ENCODE results near the gene PLPPR5. TPM values are rescaled to one million over a fixed set of nuclear protein-coding genes. Genes with fewer than 3 reads are reported as not detected.

The PLPPR5 gene
- total RNA-seq, 4 donors from 2014 or later: 0.20 TPM; not detected in 3

DNA sequence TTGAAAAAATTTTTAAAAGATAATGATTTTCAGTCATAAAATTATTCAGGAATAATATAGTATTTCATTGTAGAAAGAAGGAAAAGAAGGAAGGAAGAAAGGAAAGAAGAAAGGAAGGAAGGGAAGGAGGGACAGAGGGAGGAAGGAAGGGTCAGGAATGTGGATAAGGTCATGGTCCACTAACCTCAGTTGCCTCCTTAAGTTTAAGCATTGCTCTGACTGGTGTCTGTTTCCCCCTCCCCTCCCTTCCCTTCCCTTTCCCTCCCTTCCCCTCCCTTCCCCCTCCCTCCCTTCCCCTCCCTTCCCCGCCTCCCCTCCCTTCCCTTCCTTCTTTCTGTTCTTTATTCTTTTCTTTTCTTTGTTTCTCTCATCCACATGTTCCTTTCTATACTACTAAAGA is 95.7 kb downstream of the PLPPR5 start:
- 75% methylated on average over 1 of the region's 1 CpG for WGBS, 2 donors

DNA sequence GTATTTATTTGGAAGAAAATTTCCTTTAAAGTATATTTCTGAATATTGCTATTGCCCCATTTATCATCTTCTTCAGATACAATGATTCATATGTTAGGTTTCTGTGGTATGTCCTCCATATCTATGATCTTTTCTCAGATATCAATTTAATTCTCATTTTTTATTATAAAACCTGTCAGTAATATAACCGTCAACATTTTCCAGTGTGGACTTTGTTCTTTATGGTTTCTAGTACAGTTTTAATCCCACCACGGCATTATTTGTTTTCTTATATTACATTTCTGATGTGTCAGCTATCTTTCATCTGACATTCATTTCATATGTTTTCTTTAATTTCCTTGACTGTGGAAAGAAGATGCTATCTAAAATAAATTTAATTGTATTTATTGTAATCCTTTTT is 97.9 kb downstream of the PLPPR5 start:
- Histone ChIP-seq H3K4me3 (no peak overlapping the region), H3K36me3 (no peaks in the 10 kb centered on the region), H3K27me3 (no peaks in the 10 kb centered on the region), H3K4me1 (no peaks in the 10 kb centered on the region), H3K9me3 (no peaks in the 10 kb centered on the region), H3K27ac (no peak overlapping the region)
- WGBS, 2 donors: 76 to 85% methylated on average over 2 of the region's 2 CpGs
- DNase-seq (ENCODE audit: low spot score in 2 of 2): no peak
- TF ChIP-seq EP300 (IDR thresholded peaks at IDR 0.05): no peak
- TF ChIP-seq, protein P1, sequence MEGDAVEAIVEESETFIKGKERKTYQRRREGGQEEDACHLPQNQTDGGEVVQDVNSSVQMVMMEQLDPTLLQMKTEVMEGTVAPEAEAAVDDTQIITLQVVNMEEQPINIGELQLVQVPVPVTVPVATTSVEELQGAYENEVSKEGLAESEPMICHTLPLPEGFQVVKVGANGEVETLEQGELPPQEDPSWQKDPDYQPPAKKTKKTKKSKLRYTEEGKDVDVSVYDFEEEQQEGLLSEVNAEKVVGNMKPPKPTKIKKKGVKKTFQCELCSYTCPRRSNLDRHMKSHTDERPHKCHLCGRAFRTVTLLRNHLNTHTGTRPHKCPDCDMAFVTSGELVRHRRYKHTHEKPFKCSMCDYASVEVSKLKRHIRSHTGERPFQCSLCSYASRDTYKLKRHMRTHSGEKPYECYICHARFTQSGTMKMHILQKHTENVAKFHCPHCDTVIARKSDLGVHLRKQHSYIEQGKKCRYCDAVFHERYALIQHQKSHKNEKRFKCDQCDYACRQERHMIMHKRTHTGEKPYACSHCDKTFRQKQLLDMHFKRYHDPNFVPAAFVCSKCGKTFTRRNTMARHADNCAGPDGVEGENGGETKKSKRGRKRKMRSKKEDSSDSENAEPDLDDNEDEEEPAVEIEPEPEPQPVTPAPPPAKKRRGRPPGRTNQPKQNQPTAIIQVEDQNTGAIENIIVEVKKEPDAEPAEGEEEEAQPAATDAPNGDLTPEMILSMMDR (IDR thresholded peaks at IDR 0.05): no peak

More for the DNA sequence above, 95.7 kb downstream of the PLPPR5 start:
- no peaks in the 10 kb centered on the region for H3K4me1 ChIP-seq
- TF ChIP-seq POLR2A (IDR thresholded peaks at IDR 0.05) (no peak), EP300 (IDR thresholded peaks at IDR 0.05) (no peak)
- TF ChIP-seq, protein P1 (IDR thresholded peaks at IDR 0.05): no peak
- H3K27ac ChIP-seq: no peak overlapping the region
- no peaks in the 10 kb centered on the region for H3K36me3 ChIP-seq
- no peak overlapping the region for H3K4me3 ChIP-seq
- H3K27me3 ChIP-seq: no peaks in the 10 kb centered on the region
- no peaks in the 10 kb centered on the region for H3K9me3 ChIP-seq
- no peak for DNase-seq (ENCODE audit: low spot score in 2 of 2)

DNA sequence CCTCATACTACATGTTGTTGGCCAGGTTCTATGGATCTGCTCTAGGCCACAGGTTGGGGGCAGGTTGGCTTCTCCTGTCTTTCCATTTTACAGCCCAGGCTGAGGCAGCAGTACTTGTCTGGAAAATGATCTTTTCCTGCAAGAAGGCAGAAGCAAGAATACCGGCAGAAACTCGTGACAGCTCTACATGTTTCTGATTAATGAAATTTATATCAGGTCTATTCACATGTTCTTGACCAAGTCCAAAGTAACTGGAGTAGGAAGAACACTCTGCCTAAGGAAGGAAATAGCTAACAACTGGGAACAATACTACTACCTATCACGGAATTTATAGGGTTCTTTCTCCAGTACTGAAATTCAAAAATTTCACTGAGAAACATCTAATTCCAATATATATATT is 98.3 kb downstream of the PLPPR5 start:
- Histone ChIP-seq H3K27me3 (no peaks in the 10 kb centered on the region), H3K36me3 (no peaks in the 10 kb centered on the region), H3K27ac (no peak overlapping the region), H3K4me1 (no peaks in the 10 kb centered on the region), H3K4me3 (no peak overlapping the region), H3K9me3 (no peaks in the 10 kb centered on the region)
- TF ChIP-seq, protein P1 (IDR thresholded peaks at IDR 0.05): no peak
- TF ChIP-seq POLR2A (IDR thresholded peaks at IDR 0.05) (no peak), EP300 (IDR thresholded peaks at IDR 0.05) (no peak)
- no peak for DNase-seq (ENCODE audit: low spot score in 2 of 2)
- 85 to 88% methylated on average over 3 of the region's 3 CpGs for WGBS, 2 donors

DNA sequence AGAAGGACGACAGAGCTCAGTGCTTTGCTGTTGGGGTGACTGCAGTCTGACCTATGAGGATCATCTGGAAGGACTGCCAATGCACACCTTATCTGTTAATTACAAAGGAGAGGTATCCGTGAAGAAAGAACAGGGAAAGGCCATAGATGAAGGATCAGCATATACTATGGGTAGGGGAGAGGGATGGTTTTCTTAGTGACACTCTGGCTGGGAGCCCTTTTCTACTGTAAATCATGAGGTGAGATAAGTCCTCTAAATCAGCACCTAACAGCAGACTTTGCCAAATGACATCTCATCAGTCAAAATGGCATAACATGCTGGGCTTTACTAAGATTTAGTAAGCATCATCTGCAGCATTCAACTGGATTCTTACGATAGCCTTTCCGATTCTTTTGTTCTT is 100.0 kb downstream of the PLPPR5 start:
- no peak for TF ChIP-seq EP300 (IDR thresholded peaks at IDR 0.05)
- TF ChIP-seq, protein P1 (IDR thresholded peaks at IDR 0.05): no peak
- 80 to 87% methylated on average over 4 of the region's 4 CpGs for WGBS, 2 donors
- Histone ChIP-seq H3K36me3 (no peaks in the 10 kb centered on the region), H3K27ac (no peak overlapping the region), H3K27me3 (no peaks in the 10 kb centered on the region), H3K9me3 (no peaks in the 10 kb centered on the region), H3K4me3 (no peak overlapping the region), H3K4me1 (no peaks in the 10 kb centered on the region)
- no peak for DNase-seq (ENCODE audit: low spot score in 2 of 2)

DNA sequence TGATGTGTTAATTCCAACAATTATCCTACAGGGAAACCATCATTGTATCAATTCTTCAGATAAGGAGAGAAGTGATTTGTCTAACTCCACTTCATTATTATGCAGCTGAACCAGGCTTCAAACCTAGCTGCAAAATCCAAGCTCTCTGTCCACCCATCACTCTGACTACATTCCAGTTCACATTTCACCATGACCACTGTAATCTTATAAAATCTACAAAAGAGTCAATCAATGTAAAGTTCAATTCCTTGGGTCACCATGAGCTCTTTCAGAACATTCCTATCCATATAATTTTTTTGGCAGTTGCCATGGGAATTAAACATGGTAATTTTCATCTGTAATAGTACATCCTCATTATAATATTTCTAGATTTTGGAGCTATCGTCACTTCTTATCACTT is 100.9 kb downstream of the PLPPR5 start:
- H3K36me3 ChIP-seq: no peaks in the 10 kb centered on the region
- TF ChIP-seq EP300 (IDR thresholded peaks at IDR 0.05) (no peak), POLR2A (IDR thresholded peaks at IDR 0.05) (no peak)
- TF ChIP-seq, protein P1 (IDR thresholded peaks at IDR 0.05): no peak
- 84 to 87% methylated on average over 1 of the region's 1 CpG for whole genome bisulfite sequencing, 2 donors

More for the DNA sequence above, 100.9 kb downstream of the PLPPR5 start:
- no peaks in the 10 kb centered on the region for H3K4me1 ChIP-seq
- DNase-seq (ENCODE audit: low spot score in 2 of 2): no peak
- H3K9me3 ChIP-seq: no peaks in the 10 kb centered on the region
- H3K27ac ChIP-seq: no peak overlapping the region
- no peak overlapping the region for H3K4me3 ChIP-seq
- no peaks in the 10 kb centered on the region for H3K27me3 ChIP-seq
